GM12874 (cell line): ENCODE data around the gene TMEM178B.

Experiments used
- CTCF ChIP-seq: IDR thresholded peaks from 2 replicates; pipeline ENCODE4 v1.5.1; 2011; ENCODE audit warnings: low read depth, mild to moderate bottlenecking, control low read depth, low read length, moderate library complexity; ENCODE audit not compliant: insufficient read depth

The TMEM178B gene

GRCh38 chr7:141464551-141464950 is 390.7 kb downstream of the TMEM178B start:
- TF ChIP-seq CTCF = no peak

GRCh38 chr7:141466151-141466904 is 392.5 kb downstream of the TMEM178B start:
- no peak for TF ChIP-seq CTCF

GRCh38 chr7:141468341-141468740 is 394.5 kb downstream of the TMEM178B start:
- TF ChIP-seq CTCF = no peak

- no peak for TF ChIP-seq CTCF
Measured at GRCh38 chr7:141475679-141476078, 401.8 kb downstream of the TMEM178B start.

- TF ChIP-seq CTCF = no peak
Measured at GRCh38 chr7:141477865-141478264, 404.0 kb downstream of the TMEM178B start.

GRCh38 chr7:141478845-141479244 is 405.0 kb downstream of the TMEM178B start:
- no peak for TF ChIP-seq CTCF

GRCh38 chr7:141480953-141481352 is 407.1 kb downstream of the TMEM178B start:
- TF ChIP-seq CTCF = no peak
